PC-9 (cell line): ENCODE measurements around the gene PIWIL4. TPM values are rescaled to one million over a fixed set of nuclear protein-coding genes. Genes with fewer than 3 reads are reported as not detected.

Experiments
- BruUV-seq: library from RNA; stranded (reverse); fragments of 400-500 nt; replicated peaks from 2 replicates; lab custom pipeline; 2021; lab: Mats Ljungman, UMichigan
- CTCF ChIA-PET: fragments of 300-600 bp; sonication (Branson Sonifier 250); formaldehyde crosslinking; loops from one replicate; lab custom pipeline; 2022; ENCODE audit warnings: antibody characterized with exemption; lab: Charles Lee
- POLR2A ChIA-PET: fragments of 300-600 bp; sonication (Branson Sonifier 250); formaldehyde crosslinking; loops from one replicate; lab custom pipeline; 2022; ENCODE audit warnings: antibody characterized with exemption; ENCODE audit not compliant: unreplicated experiment; lab: Charles Lee
- DNase-seq, 2 experiments: peaks; one replicate each; pipeline versions ENCODE4 v3.0.0 to v3.0.0-alpha.2; 2015 to 2022; ENCODE audit warnings: mixed read lengths in 1 of 2
- H2AFZ ChIP-seq: fragments of 200-600 bp; sonication (generic); 2 replicates; pipeline ENCODE4 v1.8.1; 2017; ENCODE audit warnings: antibody characterized with exemption
- H3F3A ChIP-seq: fragments of 200-600 bp; sonication (generic); 2 replicates; pipeline ENCODE4 v1.8.1; 2017; ENCODE audit warnings: antibody characterized with exemption, mild to moderate bottlenecking, low read depth; ENCODE audit not compliant: insufficient read depth
- H3K27ac ChIP-seq: fragments of 200-600 bp; sonication (generic); 2 replicates; pipeline ENCODE4 v1.6.1; 2016; ENCODE audit warnings: mixed run types
- H3K27me3 ChIP-seq: fragments of 200-600 bp; sonication (generic); 2 replicates; pipeline ENCODE4 v1.6.1; 2016; ENCODE audit warnings: low read depth, mixed run types; ENCODE audit not compliant: insufficient read depth
- H3K36me3 ChIP-seq: fragments of 200-600 bp; sonication (generic); 2 replicates; pipeline ENCODE4 v1.6.1; 2016; ENCODE audit warnings: low read depth, mixed run types
- H3K4me1 ChIP-seq: fragments of 200-600 bp; sonication (generic); replicated peaks from 2 replicates; pipeline ENCODE4 v1.6.1; 2016; ENCODE audit warnings: mixed run types; ENCODE audit not compliant: insufficient read depth
- H3K4me2 ChIP-seq: fragments of 200-600 bp; sonication (generic); 2 replicates; pipeline ENCODE4 v1.6.1; 2017; ENCODE audit warnings: mixed run types
- H3K4me3 ChIP-seq: fragments of 200-600 bp; sonication (generic); 2 replicates; pipeline ENCODE4 v1.6.1; 2016; ENCODE audit warnings: mixed run types
- H3K79me2 ChIP-seq: fragments of 200-600 bp; sonication (generic); 2 replicates; pipeline ENCODE4 v1.6.1; 2017; ENCODE audit warnings: low read depth, mixed run types
- H3K9me2 ChIP-seq: fragments of 200-600 bp; sonication (generic); 2 replicates; pipeline ENCODE4 v1.8.1; 2017; ENCODE audit warnings: mild to moderate bottlenecking; ENCODE audit not compliant: insufficient read depth
- H3K9me3 ChIP-seq: fragments of 200-600 bp; sonication (generic); 2 replicates; pipeline ENCODE4 v1.8.1; 2016; ENCODE audit warnings: low read depth; ENCODE audit not compliant: insufficient read depth
- H4K20me1 ChIP-seq: fragments of 200-600 bp; sonication (generic); 2 replicates; pipeline ENCODE4 v1.8.1; 2017; ENCODE audit not compliant: insufficient read depth
- EZH2 ChIP-seq: fragments of 200-600 bp; sonication (generic); IDR thresholded peaks from 2 replicates; pipeline ENCODE4 v1.8.0; 2017; ENCODE audit warnings: antibody characterized with exemption, low read depth
- intact Hi-C: fragments of 100-400 bp; cut with micrococcal nuclease; formaldehyde crosslinking; loops from one replicate; pipeline ENCODE4 v1.10.0; 2022; ENCODE audit not compliant: unreplicated experiment
- total RNA-seq: library from RNA; stranded (reverse); gene quantifications from 2 replicates; pipeline ENCODE4 v1.2.3, GENCODE V29; 2021
- TF ChIP-seq, protein P1 (sequence below): fragments of 200-600 bp; sonication (generic); conservative IDR thresholded peaks from 2 replicates; pipeline ENCODE4 v1.6.1; 2017; ENCODE audit warnings: mixed run types, antibody characterized with exemption, mild to moderate bottlenecking, moderate library complexity

The PIWIL4 gene
- total RNA-seq, 1 experiment from 2014 or later: 0.26 TPM

DNA sequence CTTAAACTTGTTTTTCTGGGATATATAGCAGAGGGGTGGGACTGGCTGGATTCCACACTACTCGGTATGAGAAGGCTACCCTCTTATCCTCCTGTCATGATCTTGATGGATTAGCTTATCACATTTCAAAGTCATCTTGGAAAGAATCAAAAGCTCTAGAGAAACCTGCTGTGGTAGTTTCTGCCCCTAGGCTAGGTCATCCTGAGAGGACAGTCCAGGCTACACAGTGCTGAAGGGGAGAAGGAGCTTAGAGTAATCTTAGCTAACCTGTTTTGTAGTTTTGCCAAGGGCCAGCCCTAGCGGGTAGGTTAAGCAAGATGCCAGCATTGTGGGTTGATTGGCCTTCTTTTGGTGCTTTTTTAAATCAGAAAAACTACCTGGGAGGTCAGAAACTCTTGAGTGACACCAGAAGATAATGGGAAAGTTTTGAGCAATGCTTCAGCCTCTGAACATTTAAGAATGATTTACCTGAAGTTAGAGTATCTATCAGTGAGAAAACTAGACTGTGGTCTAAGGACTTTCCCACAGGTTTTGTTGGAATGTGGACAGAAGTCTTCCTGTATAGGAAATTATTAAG lies 21.3 kb downstream of the PIWIL4 start:
- POLR2A ChIA-PET: interaction anchor here (0.5 to 0.8 kb wide), 5 partner anchors 154 to 847 kb away, joined by 3 to 11 read pairs (median 5); partner anchors contain the start of genes AMOTL1, C11orf54 and TAF1D
- peaks cover 53% of the 10 kb centered on the region for H3K4me1 ChIP-seq

DNA sequence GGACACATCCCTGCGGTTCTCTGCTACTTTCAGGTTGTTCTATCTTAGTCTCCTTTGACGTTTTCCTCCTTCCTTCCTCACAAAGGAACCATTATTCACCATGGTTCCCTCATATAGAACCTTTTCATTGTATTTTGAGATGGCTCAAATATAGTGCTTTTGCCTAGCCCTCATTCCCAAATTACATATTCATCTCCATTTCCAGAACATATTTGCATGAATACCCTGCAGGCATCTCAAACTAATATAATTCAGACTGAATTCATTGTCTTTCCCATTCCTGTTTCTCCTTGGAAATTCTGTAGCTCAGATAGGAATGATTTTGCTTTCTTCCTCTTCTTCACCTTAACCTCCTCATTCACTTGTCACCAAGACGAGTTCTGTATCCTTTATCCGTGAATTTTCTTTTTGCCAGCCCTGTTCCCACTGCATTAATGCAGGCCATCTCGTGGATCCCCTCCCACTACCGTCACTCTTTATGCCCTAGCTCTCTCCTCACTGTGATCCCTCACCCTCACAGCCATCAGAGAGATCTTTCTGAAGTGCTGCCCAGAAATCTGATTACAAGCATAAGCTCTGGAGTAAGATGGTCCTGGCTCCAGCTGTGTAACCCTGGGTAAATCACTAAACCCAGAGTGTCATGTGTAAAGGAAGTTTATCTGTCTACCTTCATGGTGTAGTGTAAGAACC lies 23.3 kb downstream of the PIWIL4 start:
- Histone ChIP-seq H4K20me1 (no peaks in the 10 kb centered on the region), H3K36me3 (no peaks in the 10 kb centered on the region), H3K79me2 (no peaks in the 10 kb centered on the region), H3F3A (peaks cover 30% of the 10 kb centered on the region), H2AFZ (no peak overlapping the region), H3K27me3 (no peaks in the 10 kb centered on the region), H3K9me2 (peaks cover 4% of the 10 kb centered on the region; the same call in 1 of the 2 replicates), H3K4me1 (peaks cover 44% of the 10 kb centered on the region), H3K4me3 (no peak overlapping the region), H3K27ac (no peak overlapping the region), H3K4me2 (no peak overlapping the region), H3K9me3 (no peaks in the 10 kb centered on the region)
- intact Hi-C loops: no loop called here
- POLR2A ChIA-PET: interaction anchor here (0.5 to 0.6 kb wide), 2 partner anchors 521 to 597 kb away, joined by 5 to 6 read pairs; no protein-coding TSS in a partner anchor
- BruUV-seq: no TSS peak
- TF ChIP-seq, protein P1, sequence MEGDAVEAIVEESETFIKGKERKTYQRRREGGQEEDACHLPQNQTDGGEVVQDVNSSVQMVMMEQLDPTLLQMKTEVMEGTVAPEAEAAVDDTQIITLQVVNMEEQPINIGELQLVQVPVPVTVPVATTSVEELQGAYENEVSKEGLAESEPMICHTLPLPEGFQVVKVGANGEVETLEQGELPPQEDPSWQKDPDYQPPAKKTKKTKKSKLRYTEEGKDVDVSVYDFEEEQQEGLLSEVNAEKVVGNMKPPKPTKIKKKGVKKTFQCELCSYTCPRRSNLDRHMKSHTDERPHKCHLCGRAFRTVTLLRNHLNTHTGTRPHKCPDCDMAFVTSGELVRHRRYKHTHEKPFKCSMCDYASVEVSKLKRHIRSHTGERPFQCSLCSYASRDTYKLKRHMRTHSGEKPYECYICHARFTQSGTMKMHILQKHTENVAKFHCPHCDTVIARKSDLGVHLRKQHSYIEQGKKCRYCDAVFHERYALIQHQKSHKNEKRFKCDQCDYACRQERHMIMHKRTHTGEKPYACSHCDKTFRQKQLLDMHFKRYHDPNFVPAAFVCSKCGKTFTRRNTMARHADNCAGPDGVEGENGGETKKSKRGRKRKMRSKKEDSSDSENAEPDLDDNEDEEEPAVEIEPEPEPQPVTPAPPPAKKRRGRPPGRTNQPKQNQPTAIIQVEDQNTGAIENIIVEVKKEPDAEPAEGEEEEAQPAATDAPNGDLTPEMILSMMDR: no peak
- TF ChIP-seq EZH2: no peak
- DNase-seq: no peak
- CTCF ChIA-PET: no interaction called here

More for the DNA sequence above, 21.3 kb downstream of the PIWIL4 start:
- CTCF ChIA-PET: interaction anchor here (0.5 to 1.3 kb wide), 3 partner anchors 14 to 76 kb away, joined by 3 to 5 read pairs (median 4); no protein-coding TSS in a partner anchor
- peaks cover 30% of the 10 kb centered on the region for H3F3A ChIP-seq
- H3K4me2 ChIP-seq: peak overlapping the region; percentile 57
- no peaks in the 10 kb centered on the region for H3K9me3 ChIP-seq
- intact Hi-C loops: loop anchor here (1.0 kb wide), 1 partner anchor 44 kb away; no protein-coding TSS in a partner anchor
- H3K9me2 ChIP-seq: peaks cover 4% of the 10 kb centered on the region; the same call in 1 of the 2 replicates
- no peaks in the 10 kb centered on the region for H4K20me1 ChIP-seq
- peak; percentile 81 to 99 for DNase-seq
- no peak for TF ChIP-seq EZH2
- TF ChIP-seq, protein P1: no peak
- no TSS peak for BruUV-seq
- no peaks in the 10 kb centered on the region for H3K27me3 ChIP-seq
- H3K27ac ChIP-seq: peak overlapping the region; percentile 60
- H2AFZ ChIP-seq: no peak overlapping the region
- no peak overlapping the region for H3K4me3 ChIP-seq
- H3K79me2 ChIP-seq: no peaks in the 10 kb centered on the region
- H3K36me3 ChIP-seq: no peaks in the 10 kb centered on the region

DNA sequence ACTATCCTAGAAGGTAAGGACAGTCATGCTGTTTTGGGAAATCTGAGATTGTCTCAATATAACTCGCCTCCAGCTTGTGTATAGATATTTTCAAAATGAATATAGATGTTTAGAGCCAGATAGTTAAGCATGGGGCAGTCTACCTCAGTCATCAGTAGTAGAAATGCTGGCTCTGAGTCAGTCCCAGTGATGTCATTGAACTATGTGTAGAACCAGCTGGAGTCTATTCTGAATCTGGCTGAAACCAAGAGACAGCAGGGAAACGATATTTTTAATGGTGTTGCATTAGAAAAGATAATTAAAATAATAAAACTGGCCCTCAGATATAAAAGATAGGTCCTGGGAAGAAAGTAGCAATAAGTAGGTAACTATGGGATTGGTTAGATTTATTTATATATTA lies 25.9 kb downstream of the PIWIL4 start:
- no peak overlapping the region for H2AFZ ChIP-seq
- POLR2A ChIA-PET: no interaction called here
- H3K79me2 ChIP-seq: no peaks in the 10 kb centered on the region
- BruUV-seq: no TSS peak
- H3F3A ChIP-seq: peaks cover 20% of the 10 kb centered on the region
- no peak for DNase-seq
- no peak overlapping the region for H3K4me2 ChIP-seq
- intact Hi-C loops: no loop called here
- H3K9me3 ChIP-seq: no peaks in the 10 kb centered on the region
- no peak for TF ChIP-seq EZH2
- TF ChIP-seq, protein P1: no peak
- peaks cover 25% of the 10 kb centered on the region for H3K4me1 ChIP-seq
- H3K9me2 ChIP-seq: peaks cover 4% of the 10 kb centered on the region; the same call in 1 of the 2 replicates
- no peaks in the 10 kb centered on the region for H3K36me3 ChIP-seq
- no peak overlapping the region for H3K4me3 ChIP-seq
- CTCF ChIA-PET: no interaction called here
- H4K20me1 ChIP-seq: no peaks in the 10 kb centered on the region
- H3K27me3 ChIP-seq: no peaks in the 10 kb centered on the region
- no peak overlapping the region for H3K27ac ChIP-seq
